NCI-H2227 (cell line): ENCODE data around the gene ADPRS.

ENCODE experiments used
- DNase-seq: peaks from one replicate; lab custom pipeline; 2025; ENCODE audit not compliant: unreplicated experiment; lab: John Stamatoyannopoulos, UW

ADPRS gene, protein sequence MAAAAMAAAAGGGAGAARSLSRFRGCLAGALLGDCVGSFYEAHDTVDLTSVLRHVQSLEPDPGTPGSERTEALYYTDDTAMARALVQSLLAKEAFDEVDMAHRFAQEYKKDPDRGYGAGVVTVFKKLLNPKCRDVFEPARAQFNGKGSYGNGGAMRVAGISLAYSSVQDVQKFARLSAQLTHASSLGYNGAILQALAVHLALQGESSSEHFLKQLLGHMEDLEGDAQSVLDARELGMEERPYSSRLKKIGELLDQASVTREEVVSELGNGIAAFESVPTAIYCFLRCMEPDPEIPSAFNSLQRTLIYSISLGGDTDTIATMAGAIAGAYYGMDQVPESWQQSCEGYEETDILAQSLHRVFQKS

DNA sequence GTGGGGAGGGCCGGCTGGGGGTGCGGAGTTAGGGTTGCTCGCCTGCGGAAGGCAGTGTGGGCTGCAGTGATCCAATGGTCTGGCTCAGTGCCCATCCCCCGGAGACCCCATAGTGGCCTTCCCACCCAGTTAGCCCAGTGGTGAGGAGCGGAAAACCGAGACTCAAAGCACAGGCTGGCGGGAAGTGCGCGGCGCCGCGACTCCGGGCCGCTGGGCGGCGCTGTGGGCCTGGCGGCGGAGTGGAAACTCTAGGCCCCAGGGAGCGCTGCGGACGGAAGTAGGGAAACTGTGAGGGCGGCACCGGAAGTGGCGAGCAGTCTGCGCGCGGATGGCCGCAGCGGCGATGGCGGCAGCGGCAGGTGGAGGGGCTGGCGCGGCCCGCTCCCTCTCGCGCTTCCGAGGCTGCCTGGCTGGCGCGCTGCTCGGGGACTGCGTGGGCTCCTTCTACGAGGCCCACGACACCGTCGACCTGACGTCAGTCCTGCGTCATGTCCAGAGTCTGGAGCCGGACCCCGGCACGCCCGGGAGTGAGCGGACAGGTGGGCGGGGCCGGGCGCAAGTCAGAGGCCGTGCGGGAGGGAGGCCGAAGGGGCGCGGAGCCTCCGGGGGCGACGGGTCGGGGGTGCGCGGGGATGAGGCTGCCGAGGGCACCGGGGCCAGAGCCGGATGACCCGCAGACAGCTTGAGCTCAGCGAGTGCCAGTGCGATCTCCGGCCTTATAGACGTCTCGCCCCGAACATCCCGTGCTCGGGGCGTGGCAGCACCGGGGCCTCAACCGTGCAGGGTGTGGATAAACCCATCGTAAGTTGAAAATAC is at the start of gene ADPRS:
Gene ADPRS (plus strand): TSS at position 316 of the 816 bp plus-strand sequence. CDS start 13 bp downstream, at position 329.
- DNase-seq, result peak; percentile 94

DNA sequence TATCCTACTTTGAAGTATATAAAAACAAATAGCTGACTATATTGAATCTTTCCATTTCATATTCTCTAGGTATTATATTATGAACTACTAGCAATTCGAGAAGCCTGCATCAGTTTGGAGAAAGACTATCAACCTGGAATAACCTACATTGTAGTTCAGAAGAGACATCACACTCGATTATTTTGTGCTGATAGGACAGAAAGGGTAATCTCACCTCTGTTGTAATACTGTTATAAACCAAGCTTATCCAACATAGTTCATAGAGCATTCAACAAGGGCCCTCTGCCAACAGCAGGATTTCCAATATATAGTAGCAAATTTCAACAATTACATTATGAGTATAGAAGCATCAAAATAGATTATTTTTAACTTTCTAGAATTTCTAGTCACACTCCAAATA is 48.5 kb upstream of the ADPRS start:
- DNase-seq, result no peak

DNA sequence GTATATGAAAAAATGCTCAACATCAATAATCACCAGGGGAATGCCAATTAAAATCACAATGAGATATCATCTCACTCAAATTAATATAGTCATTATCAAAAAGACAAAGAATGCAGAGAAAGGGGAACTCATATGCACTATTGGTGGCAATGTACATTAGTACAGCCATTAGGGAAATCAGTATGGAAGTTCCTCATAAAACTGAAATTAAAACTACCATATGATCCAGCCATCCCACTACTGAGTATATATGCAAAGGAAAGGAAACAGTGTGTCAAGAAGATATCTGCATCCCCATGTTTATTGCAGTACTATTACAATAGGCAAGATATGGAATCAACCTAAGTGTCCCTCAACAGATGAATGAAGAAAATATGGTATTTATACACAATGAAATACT is 36.9 kb upstream of the ADPRS start:
- DNase-seq, result no peak

DNA sequence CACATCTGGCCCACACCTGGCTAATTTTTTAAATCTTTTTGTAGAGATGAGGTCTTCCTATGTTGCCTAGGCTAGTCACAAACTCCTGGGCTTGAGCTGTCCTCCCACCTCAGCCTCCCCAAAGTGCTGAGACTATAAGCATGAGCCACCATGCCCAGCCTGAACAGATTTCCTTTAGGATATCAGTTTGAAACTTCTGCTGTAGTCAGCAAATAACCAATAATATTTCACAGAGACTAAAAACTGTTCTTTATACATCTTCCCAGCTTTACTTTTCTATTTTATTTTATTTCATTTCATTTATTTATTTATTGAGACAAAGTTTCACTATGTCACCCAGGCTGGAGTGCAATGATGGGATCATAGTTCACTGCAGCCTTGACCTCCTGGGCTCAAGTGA is 34.7 kb upstream of the ADPRS start:
- no peak for DNase-seq

DNA sequence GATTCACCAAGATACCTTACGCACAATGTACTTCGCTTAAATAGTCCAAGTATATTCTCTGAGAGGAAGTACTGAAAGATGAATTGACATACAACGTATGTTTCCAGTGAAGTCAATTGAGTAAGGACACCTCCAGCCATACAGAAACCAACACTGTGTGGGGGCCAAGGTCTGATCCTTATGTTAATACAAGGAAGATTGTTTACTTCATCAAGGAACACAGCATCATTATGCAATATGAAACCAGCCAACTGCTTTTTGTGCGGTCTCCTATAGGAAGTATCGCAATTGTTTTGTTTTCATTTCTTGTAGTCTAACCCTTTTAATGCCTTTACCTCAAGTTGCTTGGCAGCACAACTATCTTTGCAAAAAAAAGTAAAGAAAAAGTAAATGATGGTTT is 33.0 kb upstream of the ADPRS start:
- no peak for DNase-seq

DNA sequence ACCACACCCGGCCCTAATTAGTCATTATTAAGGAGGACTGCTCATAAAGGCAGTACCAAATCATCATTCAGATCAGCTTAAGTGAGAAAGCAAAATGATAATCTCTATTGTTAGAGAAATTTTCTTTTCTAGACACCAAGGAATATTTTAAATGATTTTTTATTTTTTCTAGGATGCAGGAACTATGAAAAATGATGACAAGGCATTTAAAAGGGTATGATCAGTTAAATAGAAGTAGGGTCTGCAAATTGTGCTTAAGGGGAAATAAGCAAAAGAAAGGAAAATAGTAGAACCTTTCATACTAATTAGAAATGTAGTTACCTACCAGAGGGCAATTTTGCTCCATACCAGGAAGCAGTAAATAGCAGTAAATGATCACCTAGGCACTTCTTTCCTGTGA is 26.4 kb upstream of the ADPRS start:
- DNase-seq, result no peak

DNA sequence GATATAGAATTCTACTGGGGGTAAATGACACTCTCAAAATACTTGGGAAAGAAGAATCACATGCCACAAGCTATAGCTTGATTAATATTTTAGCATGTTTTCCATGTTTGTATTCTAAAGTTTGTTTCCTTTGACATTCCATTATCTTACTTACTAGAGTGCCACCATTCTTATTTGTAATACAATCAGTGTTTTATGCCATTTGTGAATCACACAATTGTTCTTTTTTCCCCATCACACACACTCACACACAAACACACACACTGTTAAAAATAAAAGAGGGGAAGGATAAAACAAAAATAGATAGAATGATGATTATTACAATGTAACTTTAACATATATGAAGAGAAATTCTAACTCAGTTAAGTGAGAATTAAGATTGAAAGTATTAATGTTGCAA is 20.8 kb upstream of the ADPRS start:
- DNase-seq, result no peak

DNA sequence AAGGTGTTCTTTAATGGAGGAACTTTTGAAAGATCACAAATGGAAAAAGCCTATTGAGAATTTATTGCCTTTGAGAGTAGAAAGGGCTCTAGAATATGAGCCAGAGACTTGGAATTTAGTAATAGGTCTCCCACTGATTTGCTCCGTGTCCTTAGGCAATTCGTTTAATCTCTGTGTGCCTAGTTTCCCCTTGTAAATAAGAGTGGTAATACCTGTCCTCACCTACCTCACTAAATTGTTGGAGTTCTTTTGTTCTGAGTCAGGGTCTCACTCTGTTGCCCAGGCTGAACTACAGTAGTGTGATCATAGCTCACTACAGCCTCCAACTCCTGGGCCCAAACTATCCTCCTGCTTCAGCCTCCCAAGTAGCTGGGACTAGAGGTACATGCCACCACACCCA is 19.8 kb upstream of the ADPRS start:
- no peak for DNase-seq

DNA sequence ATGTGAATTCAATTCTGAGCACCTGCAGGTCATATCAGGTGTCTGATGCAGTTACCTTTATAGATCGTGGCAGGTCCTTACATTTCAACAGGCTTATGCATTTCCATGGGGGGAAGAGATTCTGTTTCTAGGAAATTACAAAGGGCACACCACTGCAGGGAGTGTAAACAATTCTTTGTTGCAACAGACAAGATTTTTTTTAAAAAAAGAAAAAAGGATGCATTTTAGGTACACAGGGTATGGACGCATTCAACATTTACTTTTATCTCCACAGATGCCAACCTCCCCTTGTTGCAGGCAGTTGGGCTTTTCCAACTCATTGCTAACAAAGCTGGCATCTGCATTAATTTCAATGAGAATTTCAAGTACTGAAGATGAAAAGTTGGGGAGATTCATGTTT is 18.3 kb upstream of the ADPRS start:
- DNase-seq, result no peak

DNA sequence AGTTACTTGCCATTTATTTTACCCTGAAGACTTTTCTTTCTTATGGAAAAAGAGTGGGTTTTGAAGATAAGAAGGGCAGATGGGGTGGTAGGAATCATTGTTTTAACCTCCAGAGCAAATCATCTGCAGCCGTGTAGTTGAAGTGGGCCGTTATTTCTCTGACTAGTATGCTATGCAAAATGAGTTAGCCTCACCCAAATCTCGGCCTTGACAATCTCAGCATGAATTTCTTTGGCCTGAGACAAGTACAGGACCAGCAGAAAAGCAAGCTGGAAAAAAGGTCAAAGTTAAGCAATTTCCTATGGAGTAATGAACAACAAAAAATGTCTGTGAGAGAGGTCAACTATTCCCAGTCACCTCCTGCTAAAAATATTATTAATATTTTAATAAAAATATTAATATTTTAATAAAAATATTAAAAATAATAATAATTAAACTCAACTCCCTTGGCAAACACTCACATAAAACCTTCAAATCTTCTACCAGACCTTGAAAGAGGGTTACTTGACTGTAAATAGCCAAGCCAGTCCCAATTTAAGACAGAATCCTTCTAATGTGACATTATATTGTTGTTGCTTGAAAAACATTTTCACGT is 11.6 kb upstream of the ADPRS start:
- no peak for DNase-seq

DNA sequence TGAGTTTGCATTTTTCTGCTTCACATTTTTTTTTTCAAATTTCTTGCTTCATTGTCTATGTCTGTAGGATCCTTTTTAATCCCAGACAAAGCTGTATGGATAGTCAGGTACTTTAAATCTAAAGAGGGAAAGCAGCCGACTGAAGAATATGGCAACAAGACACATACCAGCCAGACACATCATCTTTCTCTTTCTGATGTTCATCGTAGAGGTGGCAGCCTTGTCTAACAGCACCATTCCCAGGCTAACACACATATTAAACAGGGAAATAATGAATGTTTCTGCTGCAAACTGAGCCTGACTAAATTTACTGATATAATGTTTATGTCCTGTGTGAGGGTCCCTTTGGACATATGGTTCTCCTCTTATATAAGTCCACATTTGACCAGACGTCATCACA is 8.5 kb upstream of the ADPRS start:
- no peak for DNase-seq

DNA sequence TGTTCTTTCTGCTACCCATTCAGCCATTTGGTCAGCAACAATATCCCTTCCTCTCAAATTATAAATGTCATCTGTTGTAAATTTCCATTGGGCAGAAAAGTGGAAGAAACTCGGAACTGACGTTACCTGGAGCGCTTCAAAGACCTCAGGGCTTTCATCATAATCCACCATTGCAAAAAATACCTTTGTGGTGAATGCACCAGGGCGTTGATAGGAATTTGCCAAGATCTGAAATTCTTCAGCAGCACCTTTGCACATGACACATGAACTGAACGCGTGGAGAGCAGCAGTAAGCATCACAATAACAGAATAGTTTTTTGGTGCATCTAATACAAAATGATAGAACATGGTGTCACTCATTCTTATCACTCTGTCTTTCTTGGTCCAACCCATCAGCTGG is 7.9 kb upstream of the ADPRS start:
- no peak for DNase-seq

DNA sequence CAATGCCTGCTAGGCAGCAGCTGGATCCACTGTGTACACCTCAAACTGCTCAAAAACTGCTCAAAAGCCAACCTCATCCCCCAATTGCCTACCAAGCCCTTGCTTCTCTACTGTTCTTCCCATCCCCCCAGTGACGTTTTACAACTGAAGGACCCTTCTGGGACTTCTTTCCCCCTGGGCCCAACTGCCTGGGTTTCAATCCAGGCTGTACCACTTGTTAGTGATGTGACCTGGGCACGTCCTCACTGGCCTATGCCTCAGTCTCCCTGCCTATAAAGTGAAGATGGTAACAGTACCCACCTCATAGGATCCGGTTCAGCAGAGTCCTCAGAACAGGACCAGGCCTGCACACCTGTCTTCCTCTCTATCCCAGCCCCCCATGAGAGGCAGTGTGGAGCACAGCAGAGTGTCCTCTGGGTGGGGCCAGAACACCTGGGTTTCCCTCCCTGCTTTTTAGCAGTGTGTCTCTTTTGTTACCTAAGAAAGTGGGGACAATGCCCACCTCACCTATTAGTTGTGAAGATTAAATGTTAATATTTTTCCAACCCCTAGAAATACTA is 6.7 kb upstream of the ADPRS start:
- no peak for DNase-seq

DNA sequence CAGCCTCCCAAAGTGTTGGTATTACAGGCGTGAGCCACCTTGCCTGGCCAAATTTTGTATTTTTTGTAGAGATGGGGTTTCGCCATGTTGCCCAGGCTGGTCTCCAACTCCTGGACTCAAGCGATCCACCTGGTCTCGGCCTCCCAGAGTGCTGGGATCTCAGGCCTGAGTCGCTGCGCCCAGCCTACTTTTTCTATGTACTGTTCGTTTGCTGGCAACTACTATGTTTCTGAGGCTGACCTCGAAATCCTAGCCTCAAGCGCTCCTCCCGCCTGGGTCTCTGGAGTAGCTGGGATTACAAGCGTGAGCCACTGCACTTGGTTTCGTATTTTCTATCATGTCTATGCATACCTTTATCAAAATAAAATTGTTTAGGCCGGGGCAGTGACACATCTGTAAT is 5.5 kb upstream of the ADPRS start:
- DNase-seq, result no peak

DNA sequence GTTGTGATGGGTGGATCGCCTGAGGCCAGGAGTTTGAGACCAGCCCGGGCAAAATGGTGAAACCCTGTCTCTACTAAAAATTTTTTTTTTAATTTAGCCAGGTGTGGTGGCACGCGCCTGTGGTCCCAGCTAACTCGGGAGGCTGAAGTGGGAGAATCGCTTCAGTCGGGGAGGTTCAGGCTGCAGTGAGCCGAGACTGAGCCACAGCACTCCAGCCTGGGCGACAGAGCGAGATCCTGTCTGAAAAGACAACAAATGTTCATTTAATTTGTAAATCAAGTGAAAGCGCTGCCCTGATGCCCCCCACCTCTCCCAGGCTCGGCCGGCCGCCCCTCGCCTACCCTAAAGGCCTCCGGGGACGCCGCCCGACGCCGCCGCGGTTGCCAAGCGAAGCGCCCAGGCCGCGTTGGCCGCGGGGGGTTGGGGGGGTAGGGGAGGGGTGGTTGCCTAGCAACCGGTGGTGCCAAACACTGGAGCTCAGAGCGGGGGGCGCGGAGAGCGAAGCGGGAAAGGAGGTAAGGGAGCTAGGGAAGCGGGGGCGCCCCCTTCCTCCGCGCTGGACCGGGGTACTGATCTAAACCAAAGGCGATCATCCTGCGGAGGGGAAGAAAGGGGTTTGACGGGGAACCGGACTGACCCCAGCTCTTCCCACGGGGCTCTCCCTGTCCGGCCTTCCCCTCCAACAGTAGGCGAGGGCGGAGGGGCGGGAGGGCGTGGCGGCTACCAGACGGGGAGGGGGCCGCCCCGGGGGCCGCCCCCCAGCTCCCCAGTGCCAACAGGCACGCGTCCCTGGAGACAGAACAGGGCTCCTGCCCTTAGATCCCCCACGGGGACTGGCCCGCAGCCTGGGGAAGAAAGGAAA is 4.8 kb upstream of the ADPRS start, which contains the start of gene TEKT2:
Gene TEKT2 (plus strand): TSS at position 460 of the 862 bp plus-strand sequence. CDS start 828 bp downstream, outside the sequence.
- DNase-seq, result peak; percentile 94

DNA sequence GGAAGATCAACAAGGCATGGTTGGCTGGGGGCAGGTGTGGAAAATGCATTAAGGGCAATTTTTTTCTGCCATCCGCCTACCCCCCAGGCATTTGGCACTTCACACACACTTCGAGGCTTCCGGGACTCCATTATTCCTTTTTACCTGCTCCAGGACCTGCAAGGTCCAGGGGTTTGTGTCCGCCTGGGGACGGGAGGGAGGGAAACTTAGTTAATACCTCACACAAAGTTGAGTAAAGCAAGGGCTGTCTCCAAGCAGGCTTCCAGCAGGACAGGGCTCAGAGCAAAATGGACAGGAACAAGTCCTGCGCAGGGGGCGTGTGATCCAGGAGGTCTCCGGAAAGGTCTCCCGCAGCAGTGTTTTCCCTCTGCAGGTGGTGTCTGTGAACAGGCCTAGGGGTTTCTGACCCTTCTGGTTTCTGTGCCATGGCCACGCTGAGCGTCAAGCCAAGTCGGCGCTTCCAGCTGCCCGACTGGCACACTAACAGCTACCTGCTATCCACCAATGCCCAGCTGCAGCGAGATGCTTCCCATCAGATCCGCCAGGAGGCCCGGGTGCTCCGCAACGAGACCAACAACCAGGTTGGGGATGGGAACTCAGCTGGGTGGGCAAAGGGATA is 4.1 kb upstream of the ADPRS start:
- DNase-seq, result peak; percentile 62

DNA sequence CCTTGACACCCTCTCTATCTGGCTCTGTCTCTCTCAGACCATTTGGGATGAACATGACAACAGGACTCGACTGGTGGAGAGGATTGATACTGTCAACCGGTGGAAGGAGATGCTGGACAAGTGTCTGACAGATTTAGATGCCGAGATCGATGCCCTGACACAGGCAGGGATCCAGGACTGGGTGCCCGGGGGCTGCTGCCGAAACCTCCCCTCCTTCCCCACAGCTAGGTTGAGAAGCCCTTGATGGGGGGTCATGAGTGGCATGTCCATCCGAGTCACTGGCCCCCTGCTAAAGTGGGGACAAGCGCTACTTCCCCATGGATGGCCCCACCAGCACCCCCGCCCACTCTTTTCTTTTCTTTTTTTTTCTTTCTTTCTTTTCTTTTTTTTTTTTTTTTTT is 3.6 kb upstream of the ADPRS start:
- DNase-seq, result no peak

DNA sequence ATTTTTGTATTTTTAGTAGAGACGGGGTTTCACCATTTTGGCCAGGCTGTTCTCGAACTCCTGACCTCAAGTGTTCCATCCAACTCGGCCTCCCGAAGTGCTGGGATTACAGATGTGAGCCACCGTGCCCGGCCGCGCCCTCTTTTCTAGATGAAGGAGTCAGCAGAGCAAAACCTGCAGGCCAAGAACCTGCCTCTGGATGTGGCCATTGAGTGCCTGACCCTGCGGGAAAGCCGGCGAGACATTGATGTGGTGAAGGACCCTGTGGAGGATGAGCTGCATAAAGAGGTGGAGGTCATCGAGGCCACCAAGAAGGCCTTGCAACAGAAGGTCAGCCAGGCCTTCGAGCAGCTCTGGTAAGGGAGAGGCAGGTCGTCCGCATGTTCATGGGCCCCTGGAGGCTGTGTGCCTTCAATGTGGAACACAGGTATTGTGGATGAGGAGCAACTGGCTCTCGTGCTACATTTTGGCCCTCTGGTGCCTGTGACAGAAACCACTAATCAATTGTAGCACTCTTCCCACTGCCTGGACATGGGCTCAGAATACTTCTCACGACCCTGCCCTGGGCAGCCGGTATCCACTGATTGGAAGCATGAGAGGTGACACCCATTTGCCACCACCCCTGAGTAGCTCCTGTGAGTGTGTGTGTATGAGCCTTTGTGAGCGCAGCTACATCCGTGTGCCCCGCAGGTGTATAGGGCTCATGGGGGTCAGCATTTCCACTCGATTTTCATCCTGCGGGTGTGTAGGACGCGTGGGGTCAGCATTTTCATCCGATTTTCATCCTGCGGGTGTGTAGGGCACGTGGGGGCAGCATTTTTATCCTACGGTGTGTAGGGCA is 2.8 kb upstream of the ADPRS start:
- no peak for DNase-seq

DNA sequence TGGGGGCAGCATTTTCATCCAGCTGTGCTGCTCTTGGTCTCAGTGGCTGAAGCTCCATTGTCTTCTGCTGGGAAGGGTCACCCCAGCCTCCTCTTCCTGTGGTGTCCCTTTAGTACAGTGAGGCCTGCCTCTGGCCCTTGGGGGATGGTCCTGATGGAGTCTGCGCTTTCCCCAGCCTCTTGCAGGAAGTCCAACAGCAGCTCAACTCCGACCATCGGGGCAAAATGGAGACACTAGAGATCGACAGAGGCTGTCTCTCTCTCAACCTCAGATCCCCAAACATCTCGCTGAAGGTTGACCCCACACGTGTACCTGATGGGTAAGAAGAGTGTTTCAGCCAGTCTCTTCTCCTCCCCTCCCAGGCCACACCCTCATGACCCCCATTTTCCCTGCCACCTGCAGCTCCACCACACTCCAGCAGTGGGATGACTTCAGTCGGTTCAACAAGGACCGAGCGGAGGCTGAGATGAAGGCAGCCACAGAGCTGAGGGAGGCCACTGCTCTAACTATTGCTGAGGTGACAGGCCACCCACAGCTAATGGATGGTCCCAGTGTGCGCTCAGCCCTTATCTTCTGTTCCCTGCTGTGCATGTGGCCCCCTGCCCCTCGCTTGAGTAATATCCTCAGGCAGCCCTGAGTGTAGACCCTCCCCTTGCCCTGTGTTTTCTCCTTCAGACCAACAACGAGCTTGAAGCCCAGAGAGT is 2.0 kb upstream of the ADPRS start:
- DNase-seq, result no peak
